ENCODE measurements around the gene CRTAC1. TPM values are rescaled to one million over a fixed set of nuclear protein-coding genes. Genes with fewer than 3 reads are reported as not detected.

CRTAC1 gene
- total and polyA plus RNA-seq, 2 donors (not counting 3 experiments of a cell fraction or from before 2014, with no cell fraction given): 1.4 to 3.0 TPM

DNA sequence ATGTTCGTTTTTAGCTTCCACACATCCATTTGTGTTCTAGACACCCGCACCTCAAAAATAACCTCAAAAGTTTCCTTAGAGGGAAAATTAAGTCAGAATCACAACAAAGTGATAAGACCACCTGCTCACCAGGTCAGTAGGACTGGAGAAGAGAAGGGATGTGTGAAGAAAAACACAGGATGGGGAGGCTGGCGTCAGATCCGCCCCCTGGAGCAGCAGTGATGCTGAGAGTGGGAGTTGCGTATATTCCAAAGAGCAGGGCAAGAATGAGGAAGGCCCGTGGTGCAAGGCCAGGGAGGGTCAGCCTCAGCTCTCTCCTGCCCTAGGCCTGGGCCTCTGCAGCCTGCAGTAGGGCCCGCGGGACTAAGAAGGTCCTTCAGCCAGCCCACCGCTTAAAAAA is 28.7 kb downstream of the CRTAC1 start:
- BruUV-seq (replicated peaks): no TSS peak
- Histone ChIP-seq H2AFZ (ENCODE audit: low read depth, low read length) (no peak overlapping the region), H3K9me3 (replicated peaks; ENCODE audit: control insufficient read depth, insufficient read depth, low read length) (no peaks in the 10 kb centered on the region), H3K27me3 (ENCODE audit: control insufficient read depth in 2 of 2, insufficient read depth in 2 of 2, low read length in 2 of 2) (peaks cover 0 to 2% of the 10 kb centered on the region in 2 experiments), H3K4me1 (ENCODE audit: control insufficient read depth, extremely low read depth, insufficient read depth, low read length) (no peaks in the 10 kb centered on the region), H3K36me3 (ENCODE audit: control insufficient read depth in 2 of 2, extremely low read depth in 1 of 2, insufficient read depth in 2 of 2, low read length in 2 of 2) (no peaks in the 10 kb centered on the region), H4K20me1 (replicated peaks; ENCODE audit: control insufficient read depth, extremely low read depth, insufficient read depth, low read length) (no peaks in the 10 kb centered on the region), H3K9ac (replicated peaks; ENCODE audit: extremely low read depth, insufficient read depth, low read length) (no peak overlapping the region), H3K4me3 (replicated peaks in 1 of 3; ENCODE audit: insufficient read depth in 1 of 3, low read depth in 1 of 3, low read length in 3 of 3) (no peak overlapping the region), H3K9me1 (replicated peaks; ENCODE audit: control insufficient read depth, extremely low read depth, insufficient read depth, low read length) (no peaks in the 10 kb centered on the region), H3K4me2 (ENCODE audit: insufficient read depth, low read length) (no peak overlapping the region), H3K27ac (ENCODE audit: insufficient read depth, low read depth, low read length) (no peak overlapping the region), H3K79me2 (ENCODE audit: control insufficient read depth, insufficient read depth, low read length) (no peaks in the 10 kb centered on the region)
- DNase-seq (ENCODE audit: low read depth, low spot score): no peak
- POLR2A ChIA-PET: no interaction called here
- no peak for TF ChIP-seq MYC (IDR thresholded peaks at IDR 0.05; ENCODE audit: low read depth, low read length)
- no peak for TF ChIP-seq EZH2 (IDR thresholded peaks at IDR 0.05; ENCODE audit: borderline replicate concordance, low read depth, low read length, severe bottlenecking)
- TF ChIP-seq GATA2 (IDR thresholded peaks at IDR 0.05; ENCODE audit: insufficient read depth, insufficient read length, low read depth, low read length): no peak
- no peak for TF ChIP-seq JUN (IDR thresholded peaks at IDR 0.05; ENCODE audit: borderline replicate concordance, insufficient read depth, insufficient read length, low read depth)
- TF ChIP-seq POLR2A (IDR thresholded peaks at IDR 0.05; ENCODE audit: low read depth, low read length): no peak
- no peak for TF ChIP-seq FOS (IDR thresholded peaks at IDR 0.05; ENCODE audit: borderline replicate concordance, insufficient read depth, low read length)
- TF ChIP-seq POLR2AphosphoS5 (IDR thresholded peaks at IDR 0.05; ENCODE audit: insufficient read depth, low read depth, low read length): no peak
- TF ChIP-seq, protein P1, sequence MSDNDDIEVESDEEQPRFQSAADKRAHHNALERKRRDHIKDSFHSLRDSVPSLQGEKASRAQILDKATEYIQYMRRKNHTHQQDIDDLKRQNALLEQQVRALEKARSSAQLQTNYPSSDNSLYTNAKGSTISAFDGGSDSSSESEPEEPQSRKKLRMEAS (IDR thresholded peaks at IDR 0.05; ENCODE audit: insufficient read depth, insufficient read length): no peak
- TF ChIP-seq, protein P2, sequence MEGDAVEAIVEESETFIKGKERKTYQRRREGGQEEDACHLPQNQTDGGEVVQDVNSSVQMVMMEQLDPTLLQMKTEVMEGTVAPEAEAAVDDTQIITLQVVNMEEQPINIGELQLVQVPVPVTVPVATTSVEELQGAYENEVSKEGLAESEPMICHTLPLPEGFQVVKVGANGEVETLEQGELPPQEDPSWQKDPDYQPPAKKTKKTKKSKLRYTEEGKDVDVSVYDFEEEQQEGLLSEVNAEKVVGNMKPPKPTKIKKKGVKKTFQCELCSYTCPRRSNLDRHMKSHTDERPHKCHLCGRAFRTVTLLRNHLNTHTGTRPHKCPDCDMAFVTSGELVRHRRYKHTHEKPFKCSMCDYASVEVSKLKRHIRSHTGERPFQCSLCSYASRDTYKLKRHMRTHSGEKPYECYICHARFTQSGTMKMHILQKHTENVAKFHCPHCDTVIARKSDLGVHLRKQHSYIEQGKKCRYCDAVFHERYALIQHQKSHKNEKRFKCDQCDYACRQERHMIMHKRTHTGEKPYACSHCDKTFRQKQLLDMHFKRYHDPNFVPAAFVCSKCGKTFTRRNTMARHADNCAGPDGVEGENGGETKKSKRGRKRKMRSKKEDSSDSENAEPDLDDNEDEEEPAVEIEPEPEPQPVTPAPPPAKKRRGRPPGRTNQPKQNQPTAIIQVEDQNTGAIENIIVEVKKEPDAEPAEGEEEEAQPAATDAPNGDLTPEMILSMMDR (IDR thresholded peaks at IDR 0.05; ENCODE audit: extremely low read depth in 1 of 2, insufficient read depth in 1 of 2, low read depth in 1 of 2, low read length in 2 of 2): no peak
- dilution Hi-C loops (cut with MboI; ENCODE audit: extremely low pct_ligation_motif_present, low sequenced_read_pairs) (no loop called here), intact Hi-C loops (cut with micrococcal nuclease) (no loop called here)
- no peak for FAIRE-seq
- CTCF ChIA-PET: no interaction called here
